ENCODE results near the gene CLEC10A.
A peak's percentile ranks its signal among the peaks of the same experiment; 100 is the strongest.
"Not testable (repeated sequence)": the region's sequence is repeated elsewhere in the genome, so short reads cannot be mapped to it uniquely, and the experiment has no call there.

CLEC10A gene

DNA sequence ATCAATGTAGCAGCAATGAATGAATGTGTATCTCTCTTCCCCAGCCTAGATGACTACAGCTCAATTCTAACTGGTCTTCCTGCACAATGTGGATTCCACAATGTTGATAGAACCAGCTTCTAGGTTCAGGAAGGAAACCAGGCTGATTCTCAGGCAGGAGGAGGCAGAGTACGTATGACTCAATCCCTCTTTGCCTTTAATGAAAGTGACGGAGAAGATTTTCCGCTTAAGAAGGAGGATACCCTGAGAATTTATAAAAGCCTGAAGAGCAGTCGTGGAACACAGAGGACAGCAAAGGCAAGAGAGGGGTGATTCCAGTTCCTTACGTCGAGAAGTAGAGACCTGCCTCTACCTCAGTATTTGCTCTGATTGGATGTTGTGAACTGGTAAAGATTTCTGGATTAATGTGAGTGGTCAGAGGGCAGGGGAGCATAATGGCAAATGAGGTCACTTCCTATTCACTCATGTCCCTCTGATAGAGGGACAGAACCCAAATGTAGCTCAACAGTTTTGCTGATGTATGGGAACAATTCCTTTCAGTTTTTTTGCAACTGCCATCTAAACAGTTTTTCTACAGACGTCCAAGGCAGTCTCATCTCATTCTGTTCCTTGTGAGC is 21.1 kb downstream of the CLEC10A start:
- no peak overlapping the region for H3K27ac ChIP-seq (ENCODE audit: low read depth, low read length)
- no peaks in the 10 kb centered on the region for H3K4me1 ChIP-seq (ENCODE audit: control insufficient read depth, insufficient read depth, low read length)
- H3K27me3 ChIP-seq (ENCODE audit: control insufficient read depth, insufficient read depth, low read length), result no peaks in the 10 kb centered on the region
- H3K36me3 ChIP-seq (ENCODE audit: control insufficient read depth, insufficient read depth, low read length), result no peaks in the 10 kb centered on the region
- H3K4me3 ChIP-seq (ENCODE audit: low read length), result no peak overlapping the region
- H3K9ac ChIP-seq (ENCODE audit: low read length), result no peak overlapping the region

DNA sequence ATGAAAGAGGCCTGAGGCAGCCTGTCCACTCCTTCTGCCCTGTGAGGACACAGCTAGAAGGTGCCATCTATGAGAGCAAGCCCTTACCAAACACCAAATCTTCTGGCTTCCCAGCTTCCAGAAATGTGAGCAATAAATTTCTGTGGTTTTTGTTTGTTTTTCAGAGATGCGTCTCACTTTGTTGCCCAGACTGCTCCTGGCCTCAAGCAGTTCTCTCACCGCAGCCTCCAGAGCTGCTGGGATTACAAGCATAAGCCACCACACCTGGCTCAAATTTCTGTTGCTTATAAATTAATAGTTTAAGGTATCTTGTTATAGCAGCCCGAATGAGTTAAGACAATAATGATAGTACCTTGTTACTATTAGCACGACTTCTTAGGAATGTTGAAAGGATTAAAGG is 23.7 kb downstream of the CLEC10A start:
- no peaks in the 10 kb centered on the region for H3K4me1 ChIP-seq (ENCODE audit: control insufficient read depth, insufficient read depth, low read length)
- H3K4me3 ChIP-seq (ENCODE audit: low read length), result no peak overlapping the region
- H3K9ac ChIP-seq (ENCODE audit: low read length), result no peak overlapping the region
- no peak overlapping the region for H3K27ac ChIP-seq (ENCODE audit: low read depth, low read length)
- no peaks in the 10 kb centered on the region for H3K27me3 ChIP-seq (ENCODE audit: control insufficient read depth, insufficient read depth, low read length)
- H3K36me3 ChIP-seq (ENCODE audit: control insufficient read depth, insufficient read depth, low read length), result no peaks in the 10 kb centered on the region

DNA sequence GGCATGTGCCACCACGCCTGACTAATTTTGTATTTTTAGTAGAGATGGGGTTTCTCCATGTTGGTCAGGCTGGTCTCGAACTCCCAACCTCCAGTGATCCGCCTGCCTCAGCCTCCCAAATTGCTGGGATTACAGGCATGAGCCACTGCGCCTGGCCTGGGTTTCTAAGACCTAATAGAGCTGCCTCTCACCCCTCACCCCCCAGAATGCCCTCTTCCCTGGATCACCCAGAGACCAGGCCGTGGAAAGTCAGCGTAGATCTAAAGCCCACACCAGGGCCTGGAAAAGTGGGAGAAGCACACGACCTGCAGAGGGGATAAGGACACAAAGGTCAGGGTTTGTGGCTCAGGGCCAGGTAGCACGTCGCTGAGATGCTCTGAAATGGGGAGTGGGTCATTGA is 29.5 kb downstream of the CLEC10A start:
- H3K4me1 ChIP-seq (ENCODE audit: control insufficient read depth, insufficient read depth, low read length); H3K27me3 ChIP-seq (ENCODE audit: control insufficient read depth, insufficient read depth, low read length); H3K4me3 ChIP-seq (ENCODE audit: low read length); H3K36me3 ChIP-seq (ENCODE audit: control insufficient read depth, insufficient read depth, low read length); H3K27ac ChIP-seq (ENCODE audit: low read depth, low read length); H3K9ac ChIP-seq (ENCODE audit: low read length): not testable (repeated sequence)

DNA sequence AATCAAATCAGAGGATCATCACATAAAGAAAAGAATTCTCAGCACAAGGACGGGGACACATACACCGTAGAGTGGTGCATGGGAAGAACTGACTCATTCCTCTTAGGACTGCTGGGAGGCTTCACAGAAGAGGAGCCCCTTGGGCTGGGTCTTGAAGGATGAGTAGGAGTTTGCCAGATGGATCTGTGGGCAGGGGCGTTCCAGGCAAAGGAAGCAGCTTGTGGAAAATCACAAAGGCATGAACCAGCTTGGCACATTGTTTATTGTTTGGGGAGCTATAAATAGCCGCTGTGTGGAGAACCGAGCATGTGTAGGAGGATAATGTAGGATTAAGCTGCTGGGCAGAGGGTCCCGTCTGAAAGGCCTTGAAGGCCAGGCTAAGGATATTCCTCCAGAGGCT is 31.1 kb downstream of the CLEC10A start:
- H3K27ac ChIP-seq (ENCODE audit: low read depth, low read length), result no peak overlapping the region
- no peaks in the 10 kb centered on the region for H3K36me3 ChIP-seq (ENCODE audit: control insufficient read depth, insufficient read depth, low read length)
- H3K4me3 ChIP-seq (ENCODE audit: low read length), result no peak overlapping the region
- no peak overlapping the region for H3K9ac ChIP-seq (ENCODE audit: low read length)
- peaks cover 2% of the 10 kb centered on the region for H3K27me3 ChIP-seq (ENCODE audit: control insufficient read depth, insufficient read depth, low read length)
- peaks cover 7% of the 10 kb centered on the region for H3K4me1 ChIP-seq (ENCODE audit: control insufficient read depth, insufficient read depth, low read length)

DNA sequence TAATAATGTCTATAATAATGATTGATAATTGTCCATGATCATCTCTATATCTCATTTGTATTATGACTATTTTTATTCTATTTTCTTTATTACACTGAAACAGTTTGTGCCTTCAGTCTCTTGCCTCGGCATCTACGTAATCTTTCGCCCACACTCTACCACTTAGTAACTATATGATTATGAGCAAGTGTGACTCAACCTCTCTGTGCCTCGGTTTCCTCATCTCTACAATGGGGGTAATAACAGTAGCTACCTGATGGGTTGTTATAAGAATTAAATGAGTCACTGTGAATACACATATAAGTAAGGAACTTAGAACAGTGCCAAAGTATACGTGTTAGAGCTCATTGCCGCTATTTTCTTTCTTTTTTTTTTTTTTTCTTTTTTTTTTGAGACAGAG is 32.5 kb downstream of the CLEC10A start:
- Histone ChIP-seq H3K27me3 (ENCODE audit: control insufficient read depth, insufficient read depth, low read length) (peaks cover 7% of the 10 kb centered on the region), H3K27ac (ENCODE audit: low read depth, low read length) (no peak overlapping the region), H3K4me1 (ENCODE audit: control insufficient read depth, insufficient read depth, low read length) (peaks cover 17% of the 10 kb centered on the region), H3K4me3 (ENCODE audit: low read length) (no peak overlapping the region), H3K9ac (ENCODE audit: low read length) (no peak overlapping the region), H3K36me3 (ENCODE audit: control insufficient read depth, insufficient read depth, low read length) (no peaks in the 10 kb centered on the region)

DNA sequence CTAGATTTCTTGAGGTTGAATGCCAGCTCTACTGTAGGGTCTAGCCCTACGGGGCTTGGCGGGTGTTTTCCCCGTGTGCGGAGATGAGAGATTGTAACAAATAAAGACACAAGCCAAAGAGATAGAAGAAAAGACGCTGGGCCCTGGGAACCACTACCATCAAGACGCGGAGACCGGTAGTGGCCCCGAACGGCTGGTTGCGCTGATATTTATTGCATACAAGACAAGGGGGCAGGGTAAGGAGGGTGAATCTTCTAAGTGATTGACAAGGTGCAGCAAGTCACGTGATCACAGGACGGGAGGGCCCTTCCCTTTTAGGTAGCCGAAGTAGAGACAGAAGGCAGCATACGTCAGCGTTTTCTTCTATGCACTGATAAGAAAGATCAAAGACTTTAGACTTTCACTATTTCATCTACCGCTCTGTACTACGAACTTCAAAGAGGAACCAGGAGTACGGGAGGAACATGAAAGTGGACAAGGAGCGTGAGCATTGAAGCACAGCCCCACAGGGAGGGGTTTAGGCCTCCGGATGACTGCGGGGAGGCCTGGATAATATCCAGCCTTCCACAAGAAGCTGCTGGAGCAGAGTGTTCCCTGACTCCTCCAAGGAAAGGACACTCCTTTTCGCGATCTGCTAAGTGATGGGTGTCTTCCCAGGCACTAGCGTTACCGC is 33.2 kb downstream of the CLEC10A start:
- peaks cover 17% of the 10 kb centered on the region for H3K4me1 ChIP-seq (ENCODE audit: control insufficient read depth, insufficient read depth, low read length)
- not testable (repeated sequence) for H3K27me3 ChIP-seq (ENCODE audit: control insufficient read depth, insufficient read depth, low read length); H3K36me3 ChIP-seq (ENCODE audit: control insufficient read depth, insufficient read depth, low read length); H3K9ac ChIP-seq (ENCODE audit: low read length)
- H3K27ac ChIP-seq (ENCODE audit: low read depth, low read length), result peak overlapping the region; percentile 73
- peak overlapping the region; percentile 30 for H3K4me3 ChIP-seq (ENCODE audit: low read length)

DNA sequence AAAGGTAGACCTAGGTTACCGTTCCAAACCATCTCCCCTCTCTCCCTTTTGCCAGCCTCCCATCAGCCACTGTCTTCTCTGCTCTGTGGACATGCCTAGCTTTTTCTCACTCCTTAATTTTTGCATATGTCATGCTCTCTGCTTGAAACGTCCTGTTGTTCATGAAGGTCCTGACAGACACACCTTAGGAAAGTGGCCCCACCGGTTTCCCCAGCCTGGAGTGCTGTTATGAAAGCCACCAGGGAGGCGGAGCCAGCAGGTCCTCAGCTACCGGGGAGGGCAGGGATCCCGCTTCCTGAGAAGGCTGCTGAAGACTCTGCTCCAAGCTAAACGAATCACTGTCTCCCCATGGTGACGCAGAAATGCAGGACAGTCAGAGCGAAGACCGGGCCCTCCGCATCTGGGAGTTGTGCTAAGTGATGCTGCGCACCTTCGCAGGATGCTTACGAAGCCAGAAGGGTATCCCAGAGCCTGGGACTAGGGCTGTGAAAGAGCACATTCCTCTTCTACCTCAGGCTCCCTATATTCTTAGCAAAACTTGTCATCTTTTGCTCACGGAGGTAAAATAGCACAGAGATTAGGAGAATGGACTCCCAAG is 33.8 kb downstream of the CLEC10A start:
- H3K4me3 ChIP-seq (ENCODE audit: low read length), result peak overlapping the region; percentile 30
- peak overlapping the region; percentile 73 for H3K27ac ChIP-seq (ENCODE audit: low read depth, low read length)
- peaks cover 10% of the 10 kb centered on the region for H3K27me3 ChIP-seq (ENCODE audit: control insufficient read depth, insufficient read depth, low read length)
- peaks cover 17% of the 10 kb centered on the region for H3K4me1 ChIP-seq (ENCODE audit: control insufficient read depth, insufficient read depth, low read length)
- H3K36me3 ChIP-seq (ENCODE audit: control insufficient read depth, insufficient read depth, low read length), result no peaks in the 10 kb centered on the region
- no peak overlapping the region for H3K9ac ChIP-seq (ENCODE audit: low read length)

DNA sequence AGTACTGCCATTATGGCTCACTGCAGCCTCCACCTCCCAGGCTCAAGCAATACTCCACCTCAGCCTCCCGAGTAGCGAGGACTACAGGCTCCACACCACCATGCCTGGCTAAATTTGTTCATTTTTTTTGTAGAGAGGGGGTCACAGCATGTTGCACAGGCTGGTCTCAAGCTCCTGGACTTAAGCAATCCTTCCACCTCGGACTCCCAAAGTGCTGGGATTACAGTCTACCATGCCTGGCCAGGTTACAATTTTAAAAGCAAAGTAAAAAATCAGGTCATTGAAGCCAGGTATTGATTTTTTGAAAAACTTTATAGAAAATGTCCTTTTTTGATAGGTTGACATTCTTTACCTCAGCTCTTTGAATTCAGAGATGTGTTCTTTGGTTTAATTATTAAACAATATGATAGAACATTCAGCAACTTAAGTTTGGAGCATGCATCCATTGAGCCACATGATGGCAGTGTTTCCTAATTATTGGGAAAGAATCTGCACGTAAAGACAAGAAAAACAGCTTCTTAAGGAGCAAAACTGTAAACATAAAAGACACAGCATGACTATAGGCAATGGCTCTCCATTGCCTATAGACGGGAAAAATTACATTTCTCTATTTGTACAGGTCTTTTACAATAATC is 34.4 kb downstream of the CLEC10A start:
- Histone ChIP-seq H3K27me3 (ENCODE audit: control insufficient read depth, insufficient read depth, low read length) (peaks cover 10% of the 10 kb centered on the region), H3K36me3 (ENCODE audit: control insufficient read depth, insufficient read depth, low read length) (no peaks in the 10 kb centered on the region), H3K27ac (ENCODE audit: low read depth, low read length) (peak overlapping the region; percentile 73), H3K4me3 (ENCODE audit: low read length) (peak overlapping the region; percentile 30), H3K9ac (ENCODE audit: low read length) (no peak overlapping the region), H3K4me1 (ENCODE audit: control insufficient read depth, insufficient read depth, low read length) (peaks cover 17% of the 10 kb centered on the region)

DNA sequence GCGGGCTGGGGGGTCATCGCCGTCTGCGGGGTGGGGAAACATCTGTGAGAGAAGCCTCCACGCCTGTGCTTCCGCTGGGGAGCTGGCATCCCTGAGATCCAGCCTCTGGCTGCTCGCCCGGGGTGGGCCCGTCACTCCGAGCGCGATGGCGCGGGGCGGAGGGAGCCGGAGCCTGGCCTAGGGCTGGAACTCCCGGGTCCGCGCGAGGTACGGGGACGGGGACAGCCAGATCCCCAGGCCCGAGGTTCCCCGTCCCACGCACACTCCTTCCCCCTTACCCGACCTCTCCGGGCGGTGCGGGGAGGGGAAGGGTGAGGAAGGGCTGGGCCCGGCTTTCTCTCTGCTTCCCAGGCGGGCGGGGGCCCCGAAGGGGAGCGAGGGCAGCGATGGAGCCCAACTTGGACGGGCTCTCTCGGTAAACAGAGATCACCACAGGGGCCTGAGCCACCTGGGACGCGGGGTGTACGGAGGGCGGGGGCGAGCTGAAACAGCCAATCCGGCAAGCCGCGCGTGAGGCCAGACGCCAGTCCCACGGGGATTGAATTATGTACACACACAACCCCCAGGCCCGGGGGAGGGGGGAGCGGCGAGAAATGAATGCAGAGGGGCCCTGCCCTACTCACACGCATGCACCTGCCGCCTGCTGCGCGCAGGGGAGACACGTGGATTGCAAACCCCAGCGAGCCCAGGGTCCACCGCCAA is 36.4 kb downstream of the CLEC10A start, which contains the start of gene SLC16A11:
TSS of gene SLC16A11 (minus strand) at position 596 of the 702 bp plus-strand sequence. CDS start at position 17, 579 bp downstream.
- H3K27ac ChIP-seq (ENCODE audit: low read depth, low read length), result peak within 1 kb of the TSS; percentile 3

DNA sequence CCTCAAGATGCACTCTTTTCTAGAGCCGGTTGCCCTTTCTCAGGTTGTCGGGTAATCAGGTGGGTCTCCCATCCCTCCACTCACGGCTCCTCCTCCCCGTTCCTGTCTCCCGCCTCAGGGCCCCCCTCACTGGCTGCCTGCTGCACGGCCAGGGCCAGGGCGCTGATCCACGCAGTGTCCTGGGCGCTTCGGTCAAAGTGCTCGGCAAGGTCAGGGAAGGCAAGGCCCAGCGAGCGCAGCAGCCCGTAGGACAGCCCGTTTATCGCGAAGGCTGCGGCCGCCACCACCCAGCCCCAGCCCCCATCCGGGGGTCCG is 36.9 kb downstream of the CLEC10A start:
- Histone ChIP-seq H3K4me1 (ENCODE audit: control insufficient read depth, insufficient read depth, low read length) (peaks cover 17% of the 10 kb centered on the region), H3K27ac (ENCODE audit: low read depth, low read length) (peak overlapping the region; percentile 3), H3K9ac (ENCODE audit: low read length) (peak overlapping the region; percentile 1), H3K36me3 (ENCODE audit: control insufficient read depth, insufficient read depth, low read length) (no peaks in the 10 kb centered on the region), H3K27me3 (ENCODE audit: control insufficient read depth, insufficient read depth, low read length) (peaks cover 10% of the 10 kb centered on the region), H3K4me3 (ENCODE audit: low read length) (peak overlapping the region; percentile 66)

More for the DNA sequence above, 36.4 kb downstream of the CLEC10A start, which contains the start of gene SLC16A11:
- H3K9ac ChIP-seq (ENCODE audit: low read length), result peak within 1 kb of the TSS; percentile 1
- H3K36me3 ChIP-seq (ENCODE audit: control insufficient read depth, insufficient read depth, low read length), result no peaks in the 10 kb centered on the region
- H3K4me3 ChIP-seq (ENCODE audit: low read length), result peak within 1 kb of the TSS; percentile 66
- H3K27me3 ChIP-seq (ENCODE audit: control insufficient read depth, insufficient read depth, low read length), result peaks cover 10% of the 10 kb centered on the region
- H3K4me1 ChIP-seq (ENCODE audit: control insufficient read depth, insufficient read depth, low read length), result peaks cover 17% of the 10 kb centered on the region

DNA sequence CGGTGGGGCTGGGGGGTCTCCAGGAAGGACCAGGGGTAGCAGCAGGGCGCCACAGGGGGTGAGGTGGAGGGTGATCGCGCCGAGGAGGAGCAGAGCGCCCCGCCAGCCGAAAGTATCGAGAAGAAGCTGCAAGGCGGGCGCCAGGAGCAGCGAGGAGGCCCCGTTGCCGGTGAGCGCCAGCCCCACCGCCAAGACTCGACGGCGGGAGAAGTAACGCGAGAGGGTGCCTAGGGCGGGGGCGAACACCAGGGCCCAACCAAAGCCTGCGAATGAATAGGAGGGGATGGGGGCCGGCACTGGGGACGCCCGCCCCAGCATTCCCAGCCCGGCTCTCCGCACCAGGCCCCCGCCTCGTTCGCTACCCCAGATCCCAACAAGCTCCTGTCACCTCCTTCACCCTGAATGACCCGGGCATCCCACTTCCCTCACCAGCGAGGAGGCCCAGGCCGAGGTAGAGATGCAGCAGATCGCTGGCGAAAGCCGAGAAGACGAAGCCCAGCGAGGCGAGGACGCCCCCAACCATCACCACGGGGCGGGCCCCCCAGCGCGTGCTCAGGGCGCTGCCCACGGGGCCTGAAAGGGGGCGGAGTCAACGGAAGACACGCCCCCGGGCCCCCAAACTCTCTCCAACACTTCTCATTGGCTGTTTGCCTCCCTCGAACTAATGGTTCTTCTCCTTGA is 37.4 kb downstream of the CLEC10A start:
- Histone ChIP-seq H3K36me3 (ENCODE audit: control insufficient read depth, insufficient read depth, low read length) (no peaks in the 10 kb centered on the region), H3K4me1 (ENCODE audit: control insufficient read depth, insufficient read depth, low read length) (peaks cover 17% of the 10 kb centered on the region), H3K27me3 (ENCODE audit: control insufficient read depth, insufficient read depth, low read length) (peaks cover 10% of the 10 kb centered on the region), H3K4me3 (ENCODE audit: low read length) (peak overlapping the region; percentile 66), H3K27ac (ENCODE audit: low read depth, low read length) (no peak overlapping the region), H3K9ac (ENCODE audit: low read length) (no peak overlapping the region)

Measured in rectal smooth muscle tissue (tissue), 1 donor.